GM19455 (cell line): ENCODE results near the gene RTL10.

Source experiments
- ATAC-seq: cut with Tn5 transposase; IDR thresholded peaks from one replicate; pipeline ENCODE4 v1.9.1; 2021; ENCODE audit not compliant: unreplicated experiment

RTL10 gene

DNA sequence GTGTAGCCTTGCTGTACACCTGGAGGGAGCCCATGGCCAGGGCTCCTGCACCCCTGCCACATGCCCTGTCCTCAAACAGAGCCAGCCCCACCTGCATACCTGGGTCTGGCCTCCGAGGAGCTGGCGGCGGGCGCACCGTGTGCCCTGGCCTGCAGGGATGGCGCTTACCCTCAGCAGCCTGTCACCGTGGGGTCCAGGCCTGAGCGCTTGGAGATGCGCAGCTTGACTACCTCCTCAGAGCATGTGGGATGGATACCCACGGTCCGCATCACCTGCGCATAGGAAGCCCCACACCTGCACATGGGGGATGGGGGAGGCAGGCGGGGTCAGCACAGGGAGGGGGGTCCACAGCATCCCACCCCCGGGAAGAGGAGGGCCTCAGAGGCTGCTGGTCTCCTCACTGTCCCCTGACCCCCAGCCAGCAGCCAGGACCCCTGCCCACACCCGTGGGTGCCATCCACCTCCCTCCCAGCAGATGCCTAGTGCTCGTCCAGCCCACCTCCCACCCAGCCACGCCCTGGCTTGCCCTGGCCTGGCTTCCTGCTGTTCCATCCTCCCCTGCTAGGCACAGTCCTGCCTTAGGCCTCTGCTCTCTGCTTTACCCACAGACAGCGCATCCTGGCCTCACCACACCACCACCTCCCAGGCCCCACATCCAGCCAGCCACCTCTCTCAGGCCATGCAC lies 22.4 kb upstream of the RTL10 start:
- ATAC-seq = no peak

GRCh38 chr22:19876314-19876940 lies 21.8 kb upstream of the RTL10 start:
- ATAC-seq = no peak

DNA sequence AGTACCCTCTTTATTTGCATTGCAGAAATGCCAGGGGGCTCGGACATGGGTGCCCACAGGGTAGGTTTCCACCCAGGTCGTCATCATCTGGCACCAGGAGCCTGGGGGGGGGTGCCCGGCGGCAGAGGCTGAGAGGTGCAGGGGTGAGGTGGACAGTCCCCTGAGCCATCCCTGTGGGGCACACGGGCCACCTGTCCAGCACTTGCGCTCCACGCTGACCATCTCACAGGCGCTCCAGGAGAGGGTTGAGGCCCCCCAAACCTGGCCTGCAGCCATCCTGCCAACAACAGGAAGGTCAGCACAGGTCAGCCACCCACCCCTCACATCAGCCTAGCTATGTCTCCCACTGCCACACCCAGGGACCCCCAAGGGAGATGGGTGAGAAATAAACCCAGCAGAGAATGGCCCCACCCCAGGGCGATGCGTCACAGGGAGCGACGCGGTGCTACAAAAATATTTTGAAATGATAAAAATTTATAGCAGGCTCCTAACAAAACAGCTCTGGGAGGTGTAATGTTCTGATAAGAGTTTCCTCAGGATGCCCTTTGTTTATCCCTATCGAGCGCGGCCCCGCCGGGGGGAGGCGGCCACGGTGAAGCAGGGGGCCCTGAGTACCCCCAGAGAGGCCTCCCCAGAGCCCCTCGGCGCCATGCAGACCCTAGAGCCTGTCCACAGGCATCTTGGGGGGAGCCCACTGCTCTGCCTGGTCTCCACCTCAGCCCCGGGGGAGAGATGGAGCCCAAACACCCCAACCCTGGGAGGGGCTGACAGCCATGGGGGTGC lies 21.0 kb upstream of the RTL10 start:
- no peak for ATAC-seq

DNA sequence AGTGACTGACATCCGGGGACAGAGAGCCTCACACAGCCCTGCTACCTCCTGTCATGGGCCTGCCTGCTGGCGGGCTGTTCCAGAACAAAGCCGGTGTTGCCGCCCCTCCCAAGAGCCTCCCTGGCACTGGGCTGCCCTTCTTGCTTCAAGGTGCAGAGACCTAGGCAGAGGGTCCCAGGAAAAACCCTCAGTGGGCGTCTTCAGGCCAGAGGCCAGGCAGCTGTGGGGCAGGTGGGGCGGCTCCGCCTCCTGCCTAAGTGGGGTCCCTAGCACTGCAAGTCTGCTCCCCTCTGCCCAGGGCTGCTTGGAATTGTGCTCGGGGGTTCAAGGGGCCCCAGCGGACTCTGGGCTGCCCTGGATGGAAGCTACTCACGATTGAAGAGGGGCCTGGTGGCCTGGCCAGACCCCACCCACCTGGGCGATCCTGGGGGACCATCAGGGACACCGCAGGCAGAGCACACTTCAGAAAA lies 20.4 kb upstream of the RTL10 start:
- ATAC-seq = no peak

DNA sequence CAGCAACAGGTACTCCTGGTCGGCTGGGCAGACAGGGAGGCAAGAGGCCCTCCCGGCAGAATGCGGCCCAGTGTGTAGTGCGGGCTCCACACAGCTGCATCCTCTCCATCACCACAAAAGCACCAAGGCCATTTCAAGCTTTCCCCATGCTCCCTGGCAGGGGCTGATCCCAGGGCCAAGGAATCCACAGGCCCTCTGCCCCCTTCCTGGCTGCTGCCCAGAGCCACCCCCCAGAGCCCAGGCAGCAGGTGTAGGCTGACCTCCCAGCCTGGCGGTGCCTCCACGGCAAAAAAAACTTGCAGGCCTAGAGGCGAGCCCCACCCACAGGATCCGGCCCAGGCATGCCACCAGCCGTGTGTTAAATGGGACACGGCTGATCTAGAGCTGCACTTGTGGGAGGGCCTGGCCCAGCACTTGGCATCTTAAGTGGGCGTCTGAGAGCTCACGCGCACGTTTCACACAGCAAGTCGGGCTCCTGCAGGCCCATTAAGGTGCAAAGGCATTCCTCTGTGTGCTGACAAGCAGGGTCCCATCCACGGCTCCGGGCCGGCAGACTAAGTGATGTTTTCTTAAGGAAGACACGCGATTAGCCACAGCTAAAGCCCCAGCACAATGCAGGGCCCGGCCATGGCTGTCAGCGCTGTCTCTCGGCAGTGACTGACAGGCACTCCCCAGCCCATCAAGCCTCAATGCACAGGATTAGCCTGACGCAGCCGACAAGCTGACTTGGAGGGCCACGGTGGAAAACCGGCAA lies 19.8 kb upstream of the RTL10 start:
- ATAC-seq = no peak

DNA sequence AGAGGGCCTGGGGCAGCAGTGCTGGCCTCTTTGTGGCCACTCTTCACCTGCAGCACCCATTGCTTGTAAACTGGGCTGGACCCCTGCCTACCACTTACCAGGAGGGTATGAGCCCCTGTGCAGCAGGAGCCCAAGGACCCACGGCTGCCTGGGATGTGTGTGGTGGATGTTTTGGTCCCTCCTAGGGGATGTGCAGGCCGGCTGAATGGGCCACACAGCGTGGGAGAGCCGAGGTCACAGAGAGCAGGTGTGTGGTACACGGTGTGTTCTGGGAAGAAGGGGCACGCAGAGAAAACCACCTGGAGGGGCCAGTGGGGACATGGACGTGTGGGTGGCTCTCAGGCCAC lies 19.3 kb upstream of the RTL10 start:
- ATAC-seq = no peak

DNA sequence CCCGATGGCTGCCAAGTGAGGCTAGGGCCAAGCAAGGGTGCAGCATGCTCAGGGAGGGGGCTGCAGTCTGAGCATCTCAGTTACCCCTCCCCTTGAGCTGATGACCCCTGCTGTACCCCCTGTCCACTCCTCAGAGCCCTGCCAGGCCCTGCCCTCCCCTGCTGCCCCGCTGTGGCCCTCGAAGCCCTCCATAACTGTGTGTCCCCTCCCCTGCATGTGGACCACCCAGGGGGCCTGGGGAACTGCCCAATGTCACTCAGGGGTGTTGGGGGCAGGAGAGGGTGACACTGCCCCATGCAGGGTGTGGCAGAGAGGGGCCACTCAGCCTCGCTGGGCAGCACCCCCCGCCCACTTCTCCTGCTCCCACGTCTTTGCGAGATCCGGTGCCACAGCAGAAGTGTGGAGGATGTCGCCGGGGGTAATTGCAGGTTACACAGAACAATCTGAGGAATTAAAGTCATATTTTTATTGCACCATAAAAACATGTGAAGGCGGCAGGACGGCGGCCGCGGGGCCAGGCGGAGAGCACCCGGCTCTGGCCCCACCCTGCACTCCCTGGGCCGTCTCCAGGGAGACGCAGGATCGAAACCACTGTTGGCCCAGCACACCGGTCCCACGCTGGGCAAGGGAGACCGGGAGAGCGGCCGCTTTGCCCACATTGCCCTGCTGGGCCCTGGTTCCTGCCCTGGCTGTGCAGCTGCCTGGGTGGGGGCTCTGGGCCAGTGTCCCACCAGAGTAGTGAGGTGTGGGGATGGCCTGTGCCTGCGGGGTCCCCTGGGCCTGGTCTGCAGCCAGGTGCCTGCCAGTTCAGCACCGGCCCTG lies 18.7 kb upstream of the RTL10 start:
- ATAC-seq = no peak

DNA sequence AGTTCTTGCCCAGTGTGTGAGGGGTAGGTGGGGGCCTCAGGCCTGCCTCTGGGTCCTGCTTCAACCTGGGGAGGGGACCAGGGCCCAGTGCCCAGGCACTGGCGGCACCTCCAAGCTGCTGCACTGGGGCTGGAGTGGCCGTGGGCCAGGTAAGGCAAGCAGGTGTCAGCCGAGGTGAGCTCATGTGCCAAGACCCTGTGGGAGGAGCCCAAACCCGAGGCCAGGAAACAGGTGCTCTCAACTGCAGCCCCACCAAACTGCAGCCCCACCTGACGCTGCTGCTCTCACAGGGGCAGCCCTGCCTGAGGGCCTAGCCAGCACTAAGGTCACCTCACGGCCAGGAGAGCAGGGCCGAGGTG lies 18.1 kb upstream of the RTL10 start:
- no peak for ATAC-seq

- ATAC-seq = no peak
These were observed 17.4 kb upstream of the RTL10 start for GRCh38 chr22:19871845-19872778.

DNA sequence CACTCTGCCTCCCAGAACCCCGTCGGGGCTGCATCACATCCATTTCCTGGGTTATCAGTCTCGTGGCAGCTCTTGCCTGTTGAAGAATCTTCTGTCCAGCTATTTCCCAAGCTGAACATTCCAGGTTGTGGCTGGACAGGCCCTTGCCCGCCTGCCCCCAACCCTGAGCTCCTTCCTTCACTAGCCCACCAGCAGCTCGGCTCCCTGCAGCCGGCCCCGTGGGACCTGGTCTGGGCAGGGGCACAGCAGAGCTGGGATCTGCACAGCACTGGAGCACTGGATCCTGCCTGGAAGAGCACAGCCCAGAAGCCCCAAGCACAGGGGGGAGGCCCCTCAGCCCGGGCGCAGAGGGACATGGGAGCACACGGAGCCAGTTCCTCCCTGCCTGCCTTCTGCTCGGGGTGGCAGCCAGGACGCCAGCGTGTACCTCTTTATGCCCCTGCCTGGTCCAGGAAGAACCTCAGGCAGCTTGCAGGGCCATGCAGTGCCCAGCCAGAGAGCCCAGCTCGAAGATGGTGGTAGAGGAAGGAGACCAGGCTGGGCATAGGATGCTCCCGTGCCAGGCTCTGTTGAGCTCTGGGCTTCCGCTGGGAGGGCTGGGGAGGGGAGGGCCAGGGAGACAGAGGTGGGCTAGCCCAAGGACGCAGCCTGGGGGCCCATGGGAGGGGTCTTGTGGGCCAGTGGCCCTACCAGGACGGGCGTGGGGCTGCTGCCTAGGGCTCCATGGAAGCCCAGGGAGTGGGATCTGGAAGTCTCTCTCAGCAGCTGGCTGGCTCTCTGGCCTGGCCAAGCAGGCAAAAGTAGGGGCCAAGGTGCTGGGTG lies 16.6 kb upstream of the RTL10 start:
- no peak for ATAC-seq

- no peak for ATAC-seq
These were observed 15.7 kb upstream of the RTL10 start for GRCh38 chr22:19870153-19871022.

GRCh38 chr22:19869497-19870152 lies 15.0 kb upstream of the RTL10 start:
- no peak for ATAC-seq

- no peak for ATAC-seq
These were observed 14.2 kb upstream of the RTL10 start for GRCh38 chr22:19868773-19869471.

GRCh38 chr22:19868333-19868732 lies 13.7 kb upstream of the RTL10 start:
- no peak for ATAC-seq

DNA sequence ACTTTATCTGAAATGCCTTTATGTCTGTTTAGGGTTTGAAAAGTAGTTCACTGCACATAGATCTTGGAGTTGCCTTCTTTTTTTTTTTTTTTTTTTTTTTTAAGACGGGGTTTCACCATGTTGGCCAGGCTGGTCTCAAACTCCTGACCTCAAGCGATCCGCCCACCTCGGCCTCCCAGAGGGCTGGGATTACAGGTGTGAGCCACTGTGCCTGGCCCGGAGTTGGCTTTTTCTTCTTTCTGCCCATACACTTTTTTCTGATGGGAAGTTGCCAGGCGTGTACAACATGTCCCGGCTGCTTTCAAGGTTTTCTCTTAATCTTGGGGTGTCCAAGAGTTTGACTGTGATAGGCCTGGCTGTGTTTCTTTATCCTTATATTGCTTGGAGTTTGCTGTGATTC lies 12.9 kb upstream of the RTL10 start:
- ATAC-seq = no peak

DNA sequence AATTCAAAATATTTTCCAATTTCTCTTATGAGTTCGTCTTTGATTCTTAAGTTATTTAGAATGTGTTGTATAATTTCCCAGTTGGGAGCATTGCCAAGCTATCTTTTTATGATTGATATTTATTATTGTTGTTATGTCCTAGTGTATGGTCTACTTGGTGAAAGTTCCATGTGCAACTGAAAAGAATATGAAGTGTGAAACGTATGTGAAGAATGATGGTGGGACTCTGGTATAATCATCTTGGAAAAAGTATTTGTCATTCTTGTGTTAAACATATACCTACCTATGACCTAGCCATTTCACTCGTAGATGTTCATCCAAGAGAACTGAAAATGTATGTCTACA lies 12.0 kb upstream of the RTL10 start:
- no peak for ATAC-seq
